Osteoblast (primary cell): Measurements from ENCODE around the gene ZNF304. TPM values are rescaled to one million over a fixed set of nuclear protein-coding genes. Genes with fewer than 3 reads are reported as not detected.

Experiments
- DNase-seq: peaks from one replicate; pipeline ENCODE4 v3.0.0; 2011; ENCODE audit warnings: low spot score, mixed read lengths; ENCODE audit not compliant: insufficient read length; ENCODE audit errors: missing footprints
- H2AFZ ChIP-seq: 2 replicates; pipeline ENCODE4 v1.6.0; 2011; ENCODE audit warnings: mild to moderate bottlenecking, low read length
- H3K27ac ChIP-seq: 2 replicates; pipeline ENCODE4 v1.5.1; 2011; ENCODE audit warnings: mild to moderate bottlenecking, low read depth, low read length, moderate library complexity
- H3K27me3 ChIP-seq: 2 replicates; pipeline ENCODE4 v1.6.0; 2012; ENCODE audit warnings: mild to moderate bottlenecking, control low read depth, inconsistent platforms, low read length, moderate library complexity; ENCODE audit not compliant: insufficient read depth
- H3K36me3 ChIP-seq: 2 replicates; pipeline ENCODE4 v1.5.1; 2011; ENCODE audit warnings: mild to moderate bottlenecking, low read length, control low read depth, moderate library complexity; ENCODE audit not compliant: insufficient read depth
- H3K4me1 ChIP-seq: 2 replicates; pipeline ENCODE4 v1.5.1; 2011; ENCODE audit warnings: mild to moderate bottlenecking, low read length, control low read depth, moderate library complexity; ENCODE audit not compliant: insufficient read depth
- H3K4me2 ChIP-seq: 2 replicates; pipeline ENCODE4 v1.6.0; 2011; ENCODE audit warnings: mild to moderate bottlenecking, low read length; ENCODE audit not compliant: insufficient read depth
- H3K4me3 ChIP-seq: fragments of 200-600 bp; sonication (generic); 3 replicates; pipeline ENCODE4 v1.5.1; 2012; ENCODE audit warnings: mild to moderate bottlenecking, low read length, inconsistent platforms; ENCODE audit not compliant: insufficient read depth
- H3K79me2 ChIP-seq: 2 replicates; pipeline ENCODE4 v1.6.0; 2012; ENCODE audit warnings: mild to moderate bottlenecking, low read length, control low read depth, inconsistent platforms; ENCODE audit not compliant: insufficient read depth
- H3K9me3 ChIP-seq: 2 replicates; pipeline ENCODE4 v1.5.1; 2011; ENCODE audit warnings: low read depth, low read length, control low read depth
- H4K20me1 ChIP-seq: 2 replicates; pipeline ENCODE4 v1.6.0; 2012; ENCODE audit warnings: mild to moderate bottlenecking, low read length, control low read depth; ENCODE audit not compliant: insufficient read depth
- total RNA-seq: library from RNA; depleted of rRNA; stranded (reverse); fragments of >200 nt; gene quantifications from 2 replicates; pipeline ENCODE4 v1.2.3, GENCODE V29; 2012
- TF ChIP-seq, protein P1 (sequence below): IDR thresholded peaks from 2 replicates; pipeline ENCODE4 v1.5.1; 2011; ENCODE audit warnings: mild to moderate bottlenecking, low read depth, low read length, moderate library complexity; ENCODE audit errors: extremely low read depth

ZNF304 gene
- total RNA-seq, 1 donor = 11.6 TPM

DNA sequence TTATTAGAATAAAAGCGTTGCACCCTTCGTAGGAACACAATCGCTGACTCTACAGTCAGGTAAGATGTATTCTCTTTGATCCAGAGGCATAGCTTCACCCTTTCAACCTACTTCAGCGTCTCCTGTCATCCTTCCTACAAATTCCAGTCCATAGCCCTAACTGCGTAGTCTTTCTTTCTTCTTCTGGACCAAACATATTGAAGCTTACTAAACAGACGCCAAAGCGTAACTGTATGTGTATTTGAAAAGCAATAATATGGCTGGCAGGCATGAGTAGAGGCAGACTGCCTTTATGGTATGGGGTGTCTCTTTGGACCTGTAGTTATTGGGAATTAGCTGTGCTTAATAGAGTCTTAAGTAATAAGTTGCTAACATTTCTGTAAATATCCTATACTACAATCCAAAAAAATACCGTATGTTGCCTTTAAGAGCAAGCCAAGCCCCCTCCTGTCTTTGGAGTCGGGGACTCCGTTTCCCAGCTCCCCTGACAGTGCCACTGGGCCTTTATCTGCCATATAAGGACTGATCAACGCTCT is 38.2 kb downstream of the ZNF304 start:
- H3K9me3 ChIP-seq = no peaks in the 10 kb centered on the region
- H3K4me1 ChIP-seq = peaks cover 3% of the 10 kb centered on the region
- peak overlapping the region; percentile 89 for H3K4me3 ChIP-seq
- TF ChIP-seq, protein P1, sequence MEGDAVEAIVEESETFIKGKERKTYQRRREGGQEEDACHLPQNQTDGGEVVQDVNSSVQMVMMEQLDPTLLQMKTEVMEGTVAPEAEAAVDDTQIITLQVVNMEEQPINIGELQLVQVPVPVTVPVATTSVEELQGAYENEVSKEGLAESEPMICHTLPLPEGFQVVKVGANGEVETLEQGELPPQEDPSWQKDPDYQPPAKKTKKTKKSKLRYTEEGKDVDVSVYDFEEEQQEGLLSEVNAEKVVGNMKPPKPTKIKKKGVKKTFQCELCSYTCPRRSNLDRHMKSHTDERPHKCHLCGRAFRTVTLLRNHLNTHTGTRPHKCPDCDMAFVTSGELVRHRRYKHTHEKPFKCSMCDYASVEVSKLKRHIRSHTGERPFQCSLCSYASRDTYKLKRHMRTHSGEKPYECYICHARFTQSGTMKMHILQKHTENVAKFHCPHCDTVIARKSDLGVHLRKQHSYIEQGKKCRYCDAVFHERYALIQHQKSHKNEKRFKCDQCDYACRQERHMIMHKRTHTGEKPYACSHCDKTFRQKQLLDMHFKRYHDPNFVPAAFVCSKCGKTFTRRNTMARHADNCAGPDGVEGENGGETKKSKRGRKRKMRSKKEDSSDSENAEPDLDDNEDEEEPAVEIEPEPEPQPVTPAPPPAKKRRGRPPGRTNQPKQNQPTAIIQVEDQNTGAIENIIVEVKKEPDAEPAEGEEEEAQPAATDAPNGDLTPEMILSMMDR = no peak
- peak overlapping the region; percentile 97 for H2AFZ ChIP-seq
- peak overlapping the region; percentile 90 for H3K4me2 ChIP-seq
- peaks cover 5% of the 10 kb centered on the region for H3K36me3 ChIP-seq
- H3K27ac ChIP-seq = peak overlapping the region; percentile 84
- DNase-seq = no peak
- H3K27me3 ChIP-seq = no peaks in the 10 kb centered on the region
- peaks cover 48% of the 10 kb centered on the region for H3K79me2 ChIP-seq
- peaks cover 5% of the 10 kb centered on the region for H4K20me1 ChIP-seq

DNA sequence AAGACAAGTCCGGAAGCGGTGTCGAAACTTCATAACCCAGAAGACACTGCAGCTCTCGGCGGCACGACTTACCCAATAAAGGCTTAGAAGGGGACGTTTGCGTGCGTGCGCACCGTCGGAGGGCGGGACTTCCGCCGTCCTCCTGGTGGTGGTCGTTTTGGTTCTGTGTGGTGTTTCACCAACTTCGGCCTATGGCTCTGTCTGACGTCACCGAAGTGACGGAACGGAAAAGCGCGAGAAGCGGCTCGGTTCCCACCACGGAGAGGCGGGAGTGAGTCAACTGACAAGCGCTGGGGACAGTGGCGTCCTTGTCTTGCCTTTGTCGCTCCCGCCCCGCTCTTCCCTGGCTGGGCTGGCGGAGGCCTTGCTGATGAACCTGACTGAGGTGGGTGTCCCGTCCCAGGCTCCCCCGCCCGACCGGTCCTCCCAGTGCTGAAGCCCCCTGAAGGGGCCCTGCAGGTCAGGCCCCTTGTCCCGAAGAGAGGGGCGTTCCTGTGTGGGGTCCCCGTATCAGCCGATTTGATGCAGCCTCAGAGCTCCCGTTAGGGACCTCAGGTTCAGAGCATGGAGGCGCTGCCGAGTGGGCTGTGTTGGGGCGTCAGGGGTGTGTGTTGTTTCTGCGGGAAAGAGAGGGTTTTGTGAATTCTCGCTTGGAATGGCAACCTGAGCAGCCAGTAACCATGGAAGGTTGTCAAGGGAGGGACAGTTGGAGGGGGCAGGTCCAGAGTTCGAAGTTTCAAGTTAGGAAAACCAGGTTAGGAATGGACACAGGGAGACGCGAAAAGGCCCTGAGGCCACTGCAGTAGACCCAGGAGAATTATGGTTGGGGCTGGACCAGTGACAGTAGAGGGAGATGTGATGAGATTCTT is 38.9 kb downstream of the ZNF304 start, which contains the start of gene ZNF548:
ZNF548 (plus strand) TSS at position 125 of the 869 bp plus-strand sequence; CDS start at position 371, 246 bp downstream.
- peak within 1 kb of the TSS; percentile 90 for H3K4me2 ChIP-seq
- peaks cover 5% of the 10 kb centered on the region for H3K36me3 ChIP-seq
- no peaks in the 10 kb centered on the region for H3K27me3 ChIP-seq
- H3K79me2 ChIP-seq = peaks cover 52% of the 10 kb centered on the region
- peak; percentile 97 for DNase-seq
- H4K20me1 ChIP-seq = peaks cover 5% of the 10 kb centered on the region
- peak within 1 kb of the TSS; percentile 89 for H3K4me3 ChIP-seq
- peak within 1 kb of the TSS; percentile 97 for H2AFZ ChIP-seq
- H3K4me1 ChIP-seq = peaks cover 3% of the 10 kb centered on the region
- TF ChIP-seq, protein P1 = peak; percentile 11
- no peaks in the 10 kb centered on the region for H3K9me3 ChIP-seq
- peak within 1 kb of the TSS; percentile 84 for H3K27ac ChIP-seq

DNA sequence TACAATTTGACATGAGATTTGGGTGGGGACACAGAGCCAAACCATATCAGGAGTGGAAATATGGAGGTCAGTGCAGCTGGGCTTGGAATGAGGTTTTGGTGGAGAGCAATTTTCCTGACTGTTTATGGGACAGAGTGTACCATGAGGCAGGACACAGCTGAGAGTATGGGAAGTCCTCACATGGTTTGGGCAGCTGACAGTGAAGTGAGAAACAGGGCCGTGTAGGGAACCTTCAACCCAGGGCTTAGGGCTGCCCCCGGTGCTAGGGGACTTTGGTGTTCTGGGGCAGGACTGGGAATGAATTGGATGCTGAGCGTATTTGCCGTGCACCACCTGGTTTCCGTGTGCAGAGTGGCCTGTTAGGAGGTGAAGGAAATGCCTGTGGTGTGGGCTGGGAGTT is 44.6 kb downstream of the ZNF304 start:
- peaks cover 1% of the 10 kb centered on the region for H4K20me1 ChIP-seq

More for the DNA sequence above, 44.6 kb downstream of the ZNF304 start:
- no peak overlapping the region for H3K27ac ChIP-seq
- H3K4me3 ChIP-seq = no peak overlapping the region
- H3K4me1 ChIP-seq = peaks cover under 1% of the 10 kb centered on the region
- H3K9me3 ChIP-seq = peaks cover 23% of the 10 kb centered on the region
- H3K4me2 ChIP-seq = no peak overlapping the region
- peaks cover 43% of the 10 kb centered on the region for H3K36me3 ChIP-seq
- DNase-seq = no peak
- H3K79me2 ChIP-seq = peaks cover 51% of the 10 kb centered on the region
- no peak overlapping the region for H2AFZ ChIP-seq
- TF ChIP-seq, protein P1 = no peak
- no peaks in the 10 kb centered on the region for H3K27me3 ChIP-seq
